ENCODE measurements around the gene COG5. TPM values are rescaled to one million over a fixed set of nuclear protein-coding genes. Genes with fewer than 3 reads are reported as not detected.

The COG5 gene
- total RNA-seq, 2 experiments from 2014 or later, result 37.1 to 44.6 TPM

DNA sequence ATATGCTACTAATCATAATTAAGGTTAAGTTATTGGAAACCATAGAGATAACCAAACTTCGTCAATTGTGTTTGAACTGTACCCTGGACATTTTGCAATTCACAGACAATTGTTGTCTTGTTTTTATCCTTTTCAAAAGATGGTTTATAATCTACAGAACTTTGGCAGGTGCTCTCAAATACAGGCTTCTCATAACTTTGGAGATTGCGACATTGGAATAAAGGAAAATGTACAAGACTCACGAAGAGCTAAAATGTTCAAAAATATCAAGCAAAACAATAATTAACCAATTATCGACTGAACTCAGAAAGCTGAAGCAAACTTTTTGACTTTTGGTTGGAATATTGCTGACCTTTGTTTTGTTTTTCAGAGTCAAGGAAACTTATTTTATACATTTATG is 182.3 kb downstream of the COG5 start:
- ATAC-seq (no peak), DNase-seq (no peak)
- H3K36me3 Mint-ChIP-seq, result no peaks in the 10 kb centered on the region
- no peak overlapping the region for H3K4me3 Mint-ChIP-seq
- H3K4me1 Mint-ChIP-seq, result no peaks in the 10 kb centered on the region
- no peak overlapping the region for H3K27ac Mint-ChIP-seq
- CTCF ChIA-PET, result no interaction called here
- no peaks in the 10 kb centered on the region for H3K27me3 Mint-ChIP-seq
- H3K9me3 Mint-ChIP-seq (ENCODE audit: low read depth), result no peaks in the 10 kb centered on the region

DNA sequence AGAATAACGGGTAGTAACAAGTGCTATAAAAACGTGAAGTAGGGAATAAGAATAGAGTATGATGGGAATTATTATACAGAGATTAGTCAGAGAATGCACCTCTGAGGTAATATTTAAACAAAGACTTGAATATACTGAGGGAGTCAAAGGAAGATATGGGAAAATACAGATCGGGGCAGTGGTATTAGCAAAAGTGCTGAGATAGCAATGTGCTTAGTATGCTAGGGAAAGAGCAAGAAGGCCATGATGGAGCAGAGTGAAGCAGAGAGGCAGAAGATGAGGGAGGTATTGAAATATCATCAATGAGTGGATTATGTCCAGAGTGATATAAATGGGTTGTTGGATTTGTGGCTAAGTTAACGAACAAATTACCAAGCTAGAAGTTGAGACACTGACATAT is 190.4 kb downstream of the COG5 start:
- Mint-ChIP-seq H3K27ac (no peak overlapping the region), H3K27me3 (no peaks in the 10 kb centered on the region), H3K36me3 (peaks cover 7% of the 10 kb centered on the region), H3K4me1 (no peaks in the 10 kb centered on the region), H3K4me3 (no peak overlapping the region), H3K9me3 (ENCODE audit: low read depth) (no peaks in the 10 kb centered on the region)
- CTCF ChIA-PET, result no interaction called here
- ATAC-seq, result no peak
- no peak for DNase-seq

DNA sequence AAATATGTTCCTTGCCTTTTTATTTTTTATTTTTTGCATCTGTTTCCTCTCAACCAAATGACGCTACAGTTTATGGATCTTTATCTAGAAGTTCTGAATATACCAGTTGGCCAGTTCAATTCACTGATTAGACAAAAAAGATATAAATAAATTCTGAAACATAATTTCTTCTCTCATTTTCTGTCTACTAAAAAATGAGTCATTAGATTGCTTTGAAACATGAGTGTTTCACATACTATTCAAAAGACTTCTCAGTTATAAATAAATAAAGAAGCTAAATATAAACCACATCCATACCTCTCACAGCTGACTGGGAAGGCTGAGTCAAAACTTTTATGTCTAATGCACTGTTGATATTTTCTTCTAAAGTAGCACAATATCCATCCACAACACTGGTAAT is 191.4 kb downstream of the COG5 start:
- CTCF ChIA-PET, result no interaction called here
- Mint-ChIP-seq H3K27ac (no peak overlapping the region), H3K36me3 (peaks cover 7% of the 10 kb centered on the region), H3K9me3 (ENCODE audit: low read depth) (no peaks in the 10 kb centered on the region), H3K27me3 (no peaks in the 10 kb centered on the region), H3K4me1 (no peaks in the 10 kb centered on the region), H3K4me3 (no peak overlapping the region)
- ATAC-seq (no peak), DNase-seq (no peak)

- no peak for DNase-seq
- Mint-ChIP-seq H3K9me3 (ENCODE audit: low read depth) (no peaks in the 10 kb centered on the region), H3K4me3 (no peak overlapping the region), H3K27ac (no peak overlapping the region), H3K36me3 (peaks cover 10% of the 10 kb centered on the region), H3K27me3 (no peaks in the 10 kb centered on the region), H3K4me1 (no peaks in the 10 kb centered on the region)
- no peak for ATAC-seq
- CTCF ChIA-PET, result no interaction called here
These were observed 192.9 kb downstream of the COG5 start for GRCh38 chr7:107370816-107371215.

DNA sequence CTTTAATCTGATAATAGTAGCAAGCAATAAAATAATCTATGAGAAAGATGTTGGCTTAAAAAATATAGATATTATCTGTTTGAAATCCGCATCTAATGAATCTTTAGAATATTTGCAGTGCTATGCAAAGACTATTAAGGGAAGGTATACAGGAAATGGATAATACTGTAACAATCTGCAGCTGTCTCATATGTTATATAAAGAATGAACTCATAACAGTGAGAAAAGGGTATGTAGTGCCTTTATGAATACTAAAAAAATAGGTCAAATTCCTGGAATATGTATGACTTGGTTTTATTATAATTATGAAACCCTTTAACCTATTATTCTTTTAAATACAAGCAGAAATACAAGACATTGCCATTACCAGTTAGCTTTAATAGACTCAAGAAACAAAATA is 198.9 kb downstream of the COG5 start:
- no peaks in the 10 kb centered on the region for H3K4me1 Mint-ChIP-seq
- H3K27ac Mint-ChIP-seq, result no peak overlapping the region
- peaks cover 2% of the 10 kb centered on the region for H3K9me3 Mint-ChIP-seq (ENCODE audit: low read depth)
- no peak for ATAC-seq
- H3K36me3 Mint-ChIP-seq, result peaks cover 37% of the 10 kb centered on the region
- no peak overlapping the region for H3K4me3 Mint-ChIP-seq
- CTCF ChIA-PET, result interaction anchor here (0.7 kb wide), 1 partner anchor 516 kb away, joined by 3 read pairs; no protein-coding TSS in a partner anchor
- DNase-seq, result no peak
- H3K27me3 Mint-ChIP-seq, result no peaks in the 10 kb centered on the region

GRCh38 chr7:107359520-107360316 is 204.0 kb downstream of the COG5 start:
- CTCF ChIA-PET, result no interaction called here
- Mint-ChIP-seq H3K36me3 (peaks cover 44% of the 10 kb centered on the region), H3K4me3 (no peak overlapping the region), H3K27ac (no peak overlapping the region), H3K9me3 (ENCODE audit: low read depth) (peaks cover 2% of the 10 kb centered on the region), H3K27me3 (no peaks in the 10 kb centered on the region), H3K4me1 (no peaks in the 10 kb centered on the region)
- DNase-seq, result no peak
- no peak for ATAC-seq

DNA sequence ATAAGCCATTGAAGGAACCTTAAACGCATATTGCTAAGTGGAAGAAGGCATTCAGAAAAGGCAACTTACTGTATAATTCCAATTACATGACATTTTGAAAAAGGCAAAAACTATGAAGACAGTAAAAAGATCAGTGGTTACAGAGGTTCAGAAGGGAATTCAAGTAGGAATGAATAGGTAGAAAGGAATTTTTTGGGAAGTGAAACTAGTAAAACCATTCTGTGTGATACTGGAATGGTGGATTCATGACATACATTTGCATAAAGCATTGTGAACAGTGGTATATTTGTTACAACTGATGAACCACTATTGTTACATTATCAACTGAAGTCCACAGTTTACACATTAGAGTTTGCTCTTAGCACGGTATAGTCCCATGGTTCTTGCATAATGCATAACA is 208.1 kb downstream of the COG5 start:
- H3K36me3 Mint-ChIP-seq, result peaks cover 25% of the 10 kb centered on the region
- DNase-seq (no peak), ATAC-seq (no peak)
- no peak overlapping the region for H3K4me3 Mint-ChIP-seq
- CTCF ChIA-PET, result no interaction called here
- no peaks in the 10 kb centered on the region for H3K27me3 Mint-ChIP-seq
- H3K9me3 Mint-ChIP-seq (ENCODE audit: low read depth), result peaks cover under 1% of the 10 kb centered on the region
- H3K4me1 Mint-ChIP-seq, result no peaks in the 10 kb centered on the region
- H3K27ac Mint-ChIP-seq, result no peak overlapping the region

DNA sequence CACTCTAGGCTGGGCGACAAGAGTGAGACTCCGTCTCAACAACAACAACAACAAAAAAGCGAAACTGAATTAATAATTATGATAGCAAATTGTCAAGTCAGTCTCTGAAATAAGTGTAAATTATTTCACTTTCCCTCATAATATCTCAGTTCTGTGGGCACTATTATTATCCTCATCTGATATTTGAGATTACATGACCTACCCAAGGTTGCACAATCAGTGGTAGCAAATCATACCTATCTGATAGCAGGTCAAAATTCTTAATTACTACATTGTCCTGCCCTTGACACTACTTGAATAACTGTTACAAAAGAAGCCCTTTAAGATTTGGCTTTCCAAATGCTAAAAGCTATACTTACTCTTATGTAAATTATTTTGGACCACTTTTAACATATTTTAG is 209.1 kb downstream of the COG5 start:
- no peak for ATAC-seq
- DNase-seq, result no peak
- no peak overlapping the region for H3K27ac Mint-ChIP-seq
- CTCF ChIA-PET, result no interaction called here
- no peaks in the 10 kb centered on the region for H3K4me1 Mint-ChIP-seq
- no peaks in the 10 kb centered on the region for H3K27me3 Mint-ChIP-seq
- H3K4me3 Mint-ChIP-seq, result no peak overlapping the region
- peaks cover 17% of the 10 kb centered on the region for H3K36me3 Mint-ChIP-seq
- no peaks in the 10 kb centered on the region for H3K9me3 Mint-ChIP-seq (ENCODE audit: low read depth)

DNA sequence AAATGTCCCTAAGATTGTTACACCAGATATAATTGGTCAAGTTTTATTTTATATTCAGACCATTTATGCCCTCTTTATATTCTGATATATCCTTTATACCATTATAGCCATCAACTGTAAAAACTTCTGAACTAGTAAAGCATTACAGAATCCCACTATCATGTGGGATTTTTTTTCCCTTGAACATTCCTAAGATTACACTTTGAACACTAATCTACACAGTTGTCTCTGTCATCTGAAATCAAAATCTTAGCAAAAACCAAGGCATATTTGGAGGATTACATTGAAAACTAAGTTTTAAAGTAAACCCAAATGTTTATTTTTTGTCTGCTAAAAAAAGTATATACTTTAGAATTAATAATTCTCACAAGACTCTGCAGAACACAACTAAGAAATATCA is 210.0 kb downstream of the COG5 start:
- Mint-ChIP-seq H3K36me3 (peaks cover 8% of the 10 kb centered on the region), H3K27ac (no peak overlapping the region), H3K27me3 (no peaks in the 10 kb centered on the region), H3K4me1 (no peaks in the 10 kb centered on the region), H3K4me3 (no peak overlapping the region), H3K9me3 (ENCODE audit: low read depth) (no peaks in the 10 kb centered on the region)
- CTCF ChIA-PET, result interaction anchor here (0.7 kb wide), 1 partner anchor 23 kb away, joined by 4 read pairs; no protein-coding TSS in a partner anchor
- DNase-seq, result no peak
- no peak for ATAC-seq

DNA sequence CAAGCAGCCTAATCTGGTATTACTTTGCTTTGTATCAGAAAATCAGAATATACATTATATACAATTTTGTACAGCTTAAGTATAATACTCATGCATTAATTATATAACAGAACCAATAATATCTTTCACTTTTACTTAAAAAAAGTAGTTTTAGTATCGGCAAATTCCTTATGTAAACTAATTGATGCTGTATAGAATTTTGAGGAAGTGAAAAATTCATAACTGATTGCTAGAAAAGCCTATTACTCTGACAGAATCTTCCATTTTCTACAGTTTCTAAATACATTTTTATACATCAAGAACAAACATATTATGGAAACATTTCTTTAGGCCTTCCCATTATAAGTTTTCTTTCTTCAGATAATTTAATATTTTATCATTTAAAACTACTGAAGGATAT is 217.8 kb downstream of the COG5 start:
- ATAC-seq, result no peak
- Mint-ChIP-seq H3K27me3 (no peaks in the 10 kb centered on the region), H3K27ac (no peak overlapping the region), H3K36me3 (peaks cover 25% of the 10 kb centered on the region), H3K4me3 (no peak overlapping the region), H3K9me3 (ENCODE audit: low read depth) (peaks cover 2% of the 10 kb centered on the region), H3K4me1 (peaks cover 4% of the 10 kb centered on the region)
- CTCF ChIA-PET, result no interaction called here
- DNase-seq, result no peak

- CTCF ChIA-PET, result interaction anchor here (0.6 kb wide), 1 partner anchor 8 kb away, joined by 3 read pairs; no protein-coding TSS in a partner anchor
- Mint-ChIP-seq H3K27ac (no peak overlapping the region), H3K4me1 (peaks cover 4% of the 10 kb centered on the region), H3K9me3 (ENCODE audit: low read depth) (peaks cover 2% of the 10 kb centered on the region), H3K36me3 (peaks cover 26% of the 10 kb centered on the region), H3K4me3 (no peak overlapping the region), H3K27me3 (no peaks in the 10 kb centered on the region)
- ATAC-seq, result no peak
- DNase-seq, result no peak
These were observed 218.9 kb downstream of the COG5 start for GRCh38 chr7:107344799-107345198.

- H3K4me1 Mint-ChIP-seq, result peaks cover 4% of the 10 kb centered on the region
- peaks cover 26% of the 10 kb centered on the region for H3K36me3 Mint-ChIP-seq
- CTCF ChIA-PET, result no interaction called here
- no peak overlapping the region for H3K27ac Mint-ChIP-seq
- H3K27me3 Mint-ChIP-seq, result no peaks in the 10 kb centered on the region
- DNase-seq (no peak), ATAC-seq (no peak)
- no peak overlapping the region for H3K4me3 Mint-ChIP-seq
- peaks cover 2% of the 10 kb centered on the region for H3K9me3 Mint-ChIP-seq (ENCODE audit: low read depth)
These were observed 219.4 kb downstream of the COG5 start for GRCh38 chr7:107344286-107344685.

DNA sequence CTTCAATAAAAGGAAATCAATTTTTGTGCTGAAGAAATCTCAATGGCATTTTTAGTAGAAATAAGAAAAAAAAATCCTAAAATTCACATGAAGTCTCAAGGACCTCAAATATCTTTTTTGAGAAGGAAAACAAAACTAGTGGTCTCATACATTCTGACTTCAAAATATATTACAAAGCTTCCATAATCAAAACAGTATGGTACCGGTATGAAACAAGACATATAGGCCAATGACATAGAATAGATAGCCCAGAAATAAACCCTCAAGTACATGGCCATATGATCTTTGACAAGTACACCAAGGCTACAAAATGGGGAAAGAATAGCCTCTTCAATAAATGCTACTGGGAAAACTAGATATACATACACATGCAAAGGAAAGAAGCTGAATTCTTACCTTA is 225.6 kb downstream of the COG5 start:
- Mint-ChIP-seq H3K4me3 (no peak overlapping the region), H3K4me1 (no peaks in the 10 kb centered on the region), H3K27ac (no peak overlapping the region), H3K36me3 (peaks cover 22% of the 10 kb centered on the region), H3K27me3 (no peaks in the 10 kb centered on the region), H3K9me3 (ENCODE audit: low read depth) (peaks cover 2% of the 10 kb centered on the region)
- ATAC-seq, result no peak
- DNase-seq, result no peak
- CTCF ChIA-PET, result no interaction called here

DNA sequence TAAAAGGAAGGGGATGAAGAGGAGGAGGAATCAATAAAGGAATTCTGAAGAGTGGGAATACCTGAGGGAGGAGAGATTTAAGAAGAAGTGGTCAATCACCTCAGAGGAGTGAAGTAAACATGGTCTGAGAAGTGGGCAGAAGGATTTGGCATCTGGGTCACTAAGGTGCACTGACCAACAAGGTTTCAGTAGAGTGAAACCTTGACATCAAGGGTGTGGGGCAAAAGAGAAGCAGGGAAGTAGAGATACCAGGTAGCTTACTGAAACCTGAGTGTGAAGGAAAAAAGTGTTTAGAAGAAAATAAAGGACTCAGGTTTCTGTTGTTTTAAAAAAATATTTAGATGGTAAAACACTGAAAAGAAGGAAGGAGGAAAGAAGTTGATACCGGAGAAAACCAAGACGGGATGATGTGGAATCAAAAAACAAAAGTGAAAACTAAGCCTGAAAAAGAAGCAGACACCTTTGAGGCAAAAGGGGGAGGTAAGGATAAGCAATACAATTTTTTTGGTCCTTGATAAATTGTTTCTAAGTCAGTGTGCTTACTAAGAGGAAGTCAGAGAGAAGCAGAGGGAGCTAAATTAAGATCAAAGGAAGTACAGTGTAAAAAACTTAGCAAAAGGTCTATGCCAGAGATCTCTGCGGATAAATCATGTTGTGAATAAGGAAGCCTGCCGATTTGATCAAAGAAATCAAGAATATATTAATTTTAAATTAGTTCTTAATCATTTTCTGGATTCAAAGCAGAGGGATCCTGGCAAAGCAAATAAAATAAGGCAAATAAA is 231.0 kb downstream of the COG5 start:
- H3K27me3 Mint-ChIP-seq, result no peaks in the 10 kb centered on the region
- no peak overlapping the region for H3K4me3 Mint-ChIP-seq
- ATAC-seq (no peak), DNase-seq (no peak)
- peaks cover 6% of the 10 kb centered on the region for H3K4me1 Mint-ChIP-seq
- H3K9me3 Mint-ChIP-seq (ENCODE audit: low read depth), result no peaks in the 10 kb centered on the region
- H3K36me3 Mint-ChIP-seq, result peaks cover 4% of the 10 kb centered on the region
- CTCF ChIA-PET, result no interaction called here
- no peak overlapping the region for H3K27ac Mint-ChIP-seq
